ENCODE results near the gene LAMA3.

The LAMA3 gene

GRCh38 chr18:23943903-23944624 lies 254.8 kb downstream of the LAMA3 start:
- no peak for DNase-seq

GRCh38 chr18:23945416-23946079 lies 256.3 kb downstream of the LAMA3 start:
- DNase-seq: no peak

- no peak for DNase-seq
Observed at GRCh38 chr18:23949863-23950262, 260.6 kb downstream of the LAMA3 start.

- no peak for DNase-seq
Observed at GRCh38 chr18:23950644-23951043, 261.4 kb downstream of the LAMA3 start.

GRCh38 chr18:23951206-23951605 lies 262.0 kb downstream of the LAMA3 start:
- no peak for DNase-seq

- DNase-seq: no peak
Observed at GRCh38 chr18:23953984-23954383, 264.7 kb downstream of the LAMA3 start.

GRCh38 chr18:23956483-23956882 lies 267.2 kb downstream of the LAMA3 start:
- no peak for DNase-seq

- no peak for DNase-seq
Observed at GRCh38 chr18:23958036-23958435, 268.8 kb downstream of the LAMA3 start.

- DNase-seq: no peak
Observed at GRCh38 chr18:23963443-23964165, 274.4 kb downstream of the LAMA3 start.

- peak; percentile 62 for DNase-seq
Observed at GRCh38 chr18:23964282-23965238, 275.3 kb downstream of the LAMA3 start.

- DNase-seq: no peak
Observed at GRCh38 chr18:23966909-23967308, 277.7 kb downstream of the LAMA3 start.

- DNase-seq: peak; percentile 22
Observed at GRCh38 chr18:23967321-23968089, 278.3 kb downstream of the LAMA3 start.

GRCh38 chr18:23968638-23969604 lies 279.7 kb downstream of the LAMA3 start:
- DNase-seq: no peak

GRCh38 chr18:23969664-23970063 lies 280.4 kb downstream of the LAMA3 start:
- DNase-seq: no peak

- DNase-seq: peak; percentile 66
Observed at GRCh38 chr18:23970161-23971096, 281.2 kb downstream of the LAMA3 start.

GRCh38 chr18:23971097-23971440 lies 281.8 kb downstream of the LAMA3 start:
- DNase-seq: no peak

- no peak for DNase-seq
Observed at GRCh38 chr18:23971666-23972230, 282.5 kb downstream of the LAMA3 start.

GRCh38 chr18:23972453-23972852 lies 283.2 kb downstream of the LAMA3 start:
- DNase-seq: peak; percentile 57

GRCh38 chr18:23977103-23977502 lies 287.9 kb downstream of the LAMA3 start:
- no peak for DNase-seq
